Esophagus muscularis mucosa (tissue), 4 donors: ENCODE measurements around the gene FBXO10.

Experiments
- CTCF ChIP-seq, 3 experiments: fragments of 200-600 bp in 2 of 3; fragments of 450-650 bp in 1 of 3; sonication (generic) in 2 of 3; IDR thresholded peaks; one replicate each; pipeline ENCODE4 v1.5.1; 2017 to 2019; ENCODE audit warnings: antibody characterized with exemption in 3 of 3, mild to moderate bottlenecking in 2 of 3, moderate library complexity in 1 of 3
- EP300 ChIP-seq: sonication (generic); formaldehyde crosslinking; IDR thresholded peaks from one replicate; pipeline ENCODE4 v1.6.1; 2017; ENCODE audit warnings: antibody characterized with exemption
- POLR2A ChIP-seq: fragments of 450-650 bp; IDR thresholded peaks from one replicate; pipeline ENCODE4 v1.6.1; 2017; ENCODE audit warnings: antibody characterized with exemption, moderate library complexity, mild to moderate bottlenecking, low read depth
- POLR2AphosphoS5 ChIP-seq, 2 donors: sonication (generic); formaldehyde crosslinking; IDR thresholded peaks; one replicate each; pipeline ENCODE4 v1.6.1; 2017; ENCODE audit warnings: antibody characterized with exemption in 2 of 2

- TF ChIP-seq CTCF (IDR thresholded peaks at IDR 0.05) = peak in 1 of 3 experiments; percentile 31
- TF ChIP-seq POLR2A = peak; percentile 61
- peak; percentile 74 to 86 for TF ChIP-seq POLR2AphosphoS5 (IDR thresholded peaks at IDR 0.05)
- TF ChIP-seq EP300 = peak; percentile 16
Measured at GRCh38 chr9:37465249-37466036, 110.7 kb downstream of the FBXO10 start, which contains the start of gene ZBTB5.
